ENCODE measurements around the gene PIM1.

Gene PIM1

DNA sequence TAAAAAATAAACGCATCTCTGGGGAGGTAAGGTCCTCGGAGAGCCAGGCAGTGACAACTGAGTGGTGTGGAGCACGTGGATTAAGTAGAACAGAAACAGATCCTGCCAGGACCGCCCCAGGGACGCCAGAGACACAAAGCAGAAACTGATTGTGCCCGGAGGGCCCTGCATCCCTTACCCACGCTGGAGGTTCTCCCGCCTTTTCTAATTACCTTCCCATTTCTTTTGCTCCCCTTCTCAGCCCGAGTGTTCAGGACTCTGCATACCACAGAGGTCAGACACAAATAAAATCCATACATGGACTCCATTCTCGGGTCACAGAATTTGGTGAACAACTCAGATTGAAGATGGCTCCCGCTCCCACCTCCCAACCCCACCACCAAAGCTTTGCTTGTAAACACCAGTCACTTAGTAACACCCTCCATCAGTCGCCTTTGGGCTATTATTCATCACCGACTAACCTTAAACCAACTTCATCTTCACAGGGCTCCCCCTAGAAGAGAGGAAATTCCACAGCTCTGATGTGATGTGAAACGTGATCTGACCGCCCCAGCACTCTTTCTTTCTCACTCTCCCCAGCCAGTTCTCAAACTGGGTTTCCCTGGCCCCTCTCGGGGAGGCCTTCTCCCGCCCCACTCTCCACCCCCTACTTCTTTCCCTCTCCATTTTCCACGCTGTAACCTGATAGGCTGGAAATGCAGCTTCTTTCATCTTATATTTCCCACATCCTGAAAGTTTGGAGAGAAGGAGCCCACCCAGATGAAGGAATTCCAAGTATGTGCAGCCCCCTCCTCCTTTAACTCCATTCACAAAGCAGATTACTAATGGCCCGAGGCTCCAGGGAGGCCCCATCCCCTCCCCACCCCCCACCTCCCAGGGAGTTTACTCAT, 32.5 kb upstream of the PIM1 start:
- DNase-seq (ENCODE audit: low read depth in 2 of 2), result peak; percentile 98 to 99

DNA sequence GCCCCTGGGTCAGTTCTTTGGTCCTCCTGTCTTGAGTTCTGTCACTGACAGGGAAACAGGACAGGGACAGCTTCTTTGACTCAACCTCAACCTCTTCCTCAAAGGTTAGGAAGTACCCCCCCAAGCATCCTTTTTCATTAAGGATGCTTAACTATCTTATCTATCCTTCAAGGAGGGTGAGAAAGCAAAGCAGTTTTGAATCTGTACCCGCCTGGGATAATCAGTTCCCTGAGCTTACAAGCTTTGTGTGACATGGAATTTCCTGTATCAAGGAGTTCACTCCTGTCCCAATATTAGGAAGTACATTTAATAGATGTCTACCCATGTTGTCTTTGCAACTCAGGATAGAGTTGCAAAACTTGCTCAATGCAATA, 31.1 kb upstream of the PIM1 start:
- no peak for DNase-seq (ENCODE audit: low read depth in 2 of 2)

DNA sequence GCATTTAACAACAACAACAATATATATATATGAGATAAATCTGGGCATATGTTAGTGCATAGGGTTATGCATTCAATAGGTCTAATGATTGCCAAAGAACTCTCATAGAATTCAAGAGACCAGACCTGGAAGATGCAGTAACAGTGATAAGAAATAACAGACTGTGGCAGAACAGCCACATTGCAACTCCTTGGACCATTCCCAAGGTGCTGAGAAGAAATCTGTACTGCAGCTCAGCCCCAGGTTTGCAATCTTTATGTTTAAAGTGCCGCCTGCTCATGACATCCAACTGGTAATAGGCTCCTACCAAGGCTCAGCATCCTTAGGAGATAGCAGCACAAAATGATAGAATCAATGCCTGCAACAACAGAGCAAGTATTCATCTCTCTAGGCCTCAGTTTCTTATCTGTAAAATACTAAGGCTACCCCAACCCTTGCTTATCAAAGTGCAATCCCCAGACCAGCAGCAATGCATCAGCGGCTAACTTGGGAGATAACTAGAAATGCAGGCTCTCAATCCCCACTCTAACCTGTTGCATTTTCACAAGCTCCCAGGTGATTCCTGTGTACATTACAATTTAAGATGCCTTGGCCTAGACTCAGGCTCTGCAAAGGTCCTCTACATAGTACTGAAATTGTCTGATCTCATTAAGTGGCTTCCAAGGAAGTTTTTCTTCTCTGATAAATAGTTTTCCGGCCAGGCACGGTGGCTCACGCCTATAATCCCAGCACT, 30.6 kb upstream of the PIM1 start:
- DNase-seq (ENCODE audit: low read depth in 2 of 2), result no peak

DNA sequence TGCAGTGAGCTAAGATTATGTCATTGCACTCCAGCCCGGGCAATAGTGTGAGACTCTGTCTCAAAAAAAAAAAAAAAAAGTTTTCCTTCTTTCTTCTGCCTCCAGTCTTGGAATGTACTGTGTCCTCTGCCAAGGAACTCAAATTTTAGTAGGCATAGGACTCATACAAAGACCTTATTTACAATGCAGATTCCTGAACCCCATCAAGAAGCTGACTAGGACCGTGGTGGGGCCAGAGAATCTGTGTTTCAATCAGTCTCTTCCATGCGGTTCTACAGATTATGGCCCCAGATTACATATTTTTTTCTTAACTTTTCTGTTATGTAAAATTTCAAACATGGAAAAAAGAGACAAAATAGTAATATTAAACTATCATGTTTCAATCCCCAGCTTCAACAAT, 29.8 kb upstream of the PIM1 start:
- DNase-seq (ENCODE audit: low read depth in 2 of 2), result no peak

DNA sequence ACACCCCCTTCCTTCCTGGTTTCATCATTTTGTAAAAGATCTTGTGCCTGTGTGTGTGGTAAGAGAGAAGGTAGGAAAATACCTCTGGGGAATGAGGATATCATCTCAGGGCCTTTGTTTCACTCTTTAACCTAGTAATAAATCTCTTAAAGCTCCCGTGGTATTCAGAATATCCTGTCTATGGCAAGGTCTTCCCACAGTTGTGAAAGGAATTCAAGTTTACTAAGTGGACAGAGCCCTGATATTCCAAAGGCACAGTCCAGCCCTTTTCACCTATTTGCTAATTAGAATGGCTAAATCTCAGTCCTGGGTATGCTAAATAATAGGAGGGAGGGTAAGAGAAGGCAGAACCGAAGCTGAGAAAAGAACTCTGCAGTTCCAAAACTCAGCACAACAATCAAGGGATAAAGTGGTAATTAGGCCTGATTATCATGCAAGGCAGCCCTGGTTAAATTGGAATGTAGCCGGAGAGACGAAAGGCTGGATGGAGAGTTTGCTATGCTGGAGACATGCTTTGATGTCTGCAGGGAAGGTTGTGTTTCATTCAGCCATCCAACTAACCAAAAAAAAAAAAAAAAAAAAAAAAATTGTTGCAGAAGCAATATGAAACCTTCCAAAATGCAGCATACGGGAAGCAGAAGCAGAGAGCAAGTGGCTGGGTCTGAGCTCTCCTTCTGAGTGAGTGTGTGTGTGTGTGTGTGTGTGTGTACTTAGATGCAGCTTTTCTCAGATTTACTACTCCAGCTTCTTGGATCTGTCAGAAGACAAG, 28.5 kb upstream of the PIM1 start:
- peak; percentile 87 for DNase-seq (ENCODE audit: low read depth in 2 of 2)

DNA sequence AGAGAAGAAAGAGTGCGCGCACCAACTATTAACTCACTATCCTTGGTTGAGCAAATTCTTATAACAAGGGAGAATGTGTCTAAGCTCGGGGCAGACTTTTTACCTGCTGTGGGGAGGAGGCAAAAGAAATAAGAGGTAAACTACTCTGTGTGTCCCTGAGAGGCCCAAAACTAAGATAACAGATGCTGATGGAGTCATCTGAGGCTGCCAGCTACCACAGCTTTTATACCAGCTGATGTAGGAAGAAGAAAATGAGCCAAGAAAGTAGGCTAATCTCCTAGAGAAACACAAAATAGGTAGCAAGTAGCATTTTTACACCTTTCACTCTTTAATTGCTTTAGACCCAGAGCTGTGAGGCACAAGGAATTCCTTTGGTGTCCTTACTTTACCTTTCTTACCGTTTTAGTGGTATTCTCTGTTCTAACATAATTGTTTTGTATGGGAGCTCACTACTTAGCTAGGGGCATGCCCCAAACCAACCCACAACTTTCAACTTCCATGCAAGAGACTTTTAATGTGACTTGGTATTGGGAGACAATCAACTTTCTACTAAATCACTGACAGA, 27.8 kb upstream of the PIM1 start:
- DNase-seq (ENCODE audit: low read depth in 2 of 2), result no peak

DNA sequence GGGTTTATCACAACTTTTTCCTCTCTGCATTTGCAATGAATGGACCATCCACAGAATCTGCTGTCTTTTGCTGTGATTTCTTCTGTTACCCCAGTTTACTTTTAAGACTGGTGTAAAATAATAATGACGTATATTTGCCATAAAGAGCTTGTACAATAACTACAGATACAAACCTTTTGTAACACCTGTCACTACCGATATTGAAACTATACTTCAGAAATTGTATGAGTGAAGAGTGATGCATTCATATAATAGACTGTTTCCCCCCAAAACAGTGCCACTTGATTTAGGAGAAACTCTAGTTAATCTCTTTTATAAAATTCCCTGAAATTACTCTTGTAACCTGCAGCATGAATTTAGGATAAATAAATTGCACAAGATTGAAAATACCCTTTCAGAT, 26.4 kb upstream of the PIM1 start:
- DNase-seq (ENCODE audit: low read depth in 2 of 2), result no peak

DNA sequence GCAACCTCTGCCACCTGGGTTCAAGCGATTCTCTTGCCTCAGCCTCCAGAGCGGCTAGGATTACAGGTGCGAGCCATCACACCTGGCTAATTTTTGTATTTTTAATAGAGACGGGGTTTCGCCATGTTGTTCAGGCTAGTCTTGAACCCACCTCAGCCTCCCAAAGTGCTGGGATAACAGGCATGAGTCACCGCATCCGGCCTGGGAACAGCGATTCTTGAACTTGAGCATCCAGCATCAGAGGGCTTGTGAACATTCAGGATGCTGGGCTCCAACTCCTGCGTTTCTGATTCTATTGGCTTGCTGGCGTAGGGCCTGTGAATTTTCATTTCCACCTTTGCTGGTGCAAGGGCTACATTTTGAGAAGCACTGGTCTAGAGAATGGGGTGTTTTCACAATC, 24.5 kb upstream of the PIM1 start:
- no peak for DNase-seq (ENCODE audit: low read depth in 2 of 2)

DNA sequence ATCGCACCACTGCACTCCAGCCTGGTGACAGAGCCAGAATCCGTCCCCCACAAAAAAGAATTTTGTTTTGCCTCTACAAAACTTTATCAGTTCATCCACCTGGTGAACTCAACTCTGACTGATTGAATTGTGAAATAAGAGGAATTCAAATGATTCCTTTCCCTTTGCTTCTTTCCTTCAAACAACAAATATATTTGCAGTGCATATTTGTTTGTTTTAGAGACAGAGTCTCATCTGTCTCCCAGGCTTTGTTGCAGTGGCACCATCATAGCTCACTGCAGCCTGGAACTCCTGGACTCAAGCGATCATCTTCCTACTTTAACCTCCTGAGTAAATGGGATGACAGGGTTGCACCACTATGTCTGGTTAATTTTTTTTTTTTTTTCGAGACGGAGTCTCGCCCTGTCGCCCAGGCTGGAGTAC, 23.2 kb upstream of the PIM1 start:
- DNase-seq (ENCODE audit: low read depth in 2 of 2), result no peak

DNA sequence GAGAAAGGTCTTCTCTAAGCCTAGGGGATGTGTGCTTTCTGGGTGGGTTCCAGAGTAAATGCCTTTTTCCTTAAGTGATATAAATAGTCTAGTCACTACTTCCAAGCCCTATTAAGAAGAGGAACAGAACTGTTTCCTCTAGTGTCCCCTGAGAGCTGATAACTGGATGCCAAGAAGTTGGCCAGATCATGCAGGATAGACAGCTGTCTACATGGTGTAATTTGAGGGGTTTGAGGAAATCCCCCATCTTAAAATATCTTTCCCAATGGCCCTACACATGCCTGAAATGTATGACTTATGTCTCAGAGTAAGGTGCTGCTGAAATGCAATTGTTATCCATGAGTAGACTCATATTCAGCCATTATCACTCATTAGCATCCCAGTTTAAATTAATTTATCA, 20.2 kb upstream of the PIM1 start:
- DNase-seq (ENCODE audit: low read depth in 2 of 2), result no peak

DNA sequence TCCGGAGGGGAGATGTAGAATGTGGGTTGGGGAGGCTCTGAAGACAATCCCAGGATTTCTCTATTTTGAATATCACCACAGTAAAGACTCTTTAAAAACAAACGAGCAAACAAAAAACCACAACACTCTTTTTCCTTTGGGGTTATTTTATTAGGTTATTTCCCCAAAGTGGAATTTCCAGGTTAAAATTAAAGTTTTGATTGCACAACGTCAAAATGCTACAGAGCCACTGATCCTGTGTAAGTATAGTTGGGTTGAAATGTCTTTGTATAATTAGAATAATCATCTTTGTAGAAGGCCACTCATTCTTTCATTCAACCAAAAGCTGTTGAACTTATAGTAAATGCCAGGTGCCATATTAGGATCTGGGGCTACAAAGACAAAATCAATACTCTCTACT, 19.6 kb upstream of the PIM1 start:
- no peak for DNase-seq (ENCODE audit: low read depth in 2 of 2)

DNA sequence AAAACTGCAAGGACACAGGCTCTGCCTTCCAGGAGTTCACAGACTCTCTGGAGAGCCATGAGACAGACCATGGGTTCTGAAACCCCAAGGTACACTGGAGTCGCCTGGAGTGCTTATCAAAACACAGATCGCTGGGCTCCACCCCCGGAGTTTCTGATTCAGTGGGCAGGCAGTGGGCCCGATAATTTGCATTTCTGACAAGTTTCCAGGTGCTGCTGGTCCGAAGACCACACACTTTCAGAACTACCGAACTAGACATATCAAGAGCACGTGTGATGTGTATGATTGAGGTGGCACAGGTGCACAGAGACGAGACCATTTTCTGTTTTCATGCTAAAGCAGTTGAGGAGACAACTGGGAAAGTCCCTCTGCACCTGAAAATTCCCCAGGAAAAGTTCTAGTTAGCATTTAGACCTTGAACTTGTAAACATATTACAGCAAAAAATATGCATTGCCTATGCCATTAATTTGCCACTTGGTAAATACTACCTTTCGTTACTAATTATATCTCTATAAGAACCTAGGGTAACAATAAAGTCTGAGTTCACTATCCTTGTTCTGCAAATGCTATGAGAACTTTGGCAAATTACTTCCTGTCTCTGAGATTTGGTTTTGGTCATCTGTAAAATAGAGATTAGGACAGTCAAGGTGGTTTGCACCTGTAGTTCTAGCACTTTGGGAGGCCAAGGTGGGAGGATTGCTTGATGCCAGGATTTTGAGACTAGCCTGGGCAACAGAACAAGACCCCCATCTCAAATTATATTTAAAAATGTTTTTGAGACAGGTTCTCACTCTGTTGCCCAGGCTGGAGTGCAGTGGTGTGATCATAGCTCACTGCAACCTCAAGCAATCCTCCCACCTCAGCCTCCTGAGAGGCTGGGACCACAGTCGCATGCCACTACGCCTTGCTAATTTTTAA, 14.3 kb upstream of the PIM1 start:
- DNase-seq (ENCODE audit: low read depth in 2 of 2), result no peak

DNA sequence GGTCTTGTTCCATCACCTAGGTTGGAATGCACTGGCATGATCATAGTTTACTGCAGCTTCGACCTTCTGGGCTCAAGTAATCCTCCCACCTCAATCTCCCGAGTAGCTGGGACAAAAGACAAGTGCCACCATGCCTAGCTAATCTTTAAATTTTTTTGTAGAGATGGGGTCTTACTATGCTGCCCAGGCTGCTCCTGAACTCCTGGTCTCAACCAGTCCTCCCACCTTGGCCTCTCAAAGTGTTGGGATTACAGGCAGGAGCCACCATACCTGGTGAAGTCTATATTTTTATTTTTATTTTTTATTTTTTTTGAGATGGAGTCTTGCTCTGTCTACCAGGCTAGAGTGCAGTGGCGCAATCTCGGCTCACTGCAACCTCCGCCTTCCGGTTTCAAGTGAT, 11.4 kb upstream of the PIM1 start:
- DNase-seq (ENCODE audit: low read depth in 2 of 2), result no peak

DNA sequence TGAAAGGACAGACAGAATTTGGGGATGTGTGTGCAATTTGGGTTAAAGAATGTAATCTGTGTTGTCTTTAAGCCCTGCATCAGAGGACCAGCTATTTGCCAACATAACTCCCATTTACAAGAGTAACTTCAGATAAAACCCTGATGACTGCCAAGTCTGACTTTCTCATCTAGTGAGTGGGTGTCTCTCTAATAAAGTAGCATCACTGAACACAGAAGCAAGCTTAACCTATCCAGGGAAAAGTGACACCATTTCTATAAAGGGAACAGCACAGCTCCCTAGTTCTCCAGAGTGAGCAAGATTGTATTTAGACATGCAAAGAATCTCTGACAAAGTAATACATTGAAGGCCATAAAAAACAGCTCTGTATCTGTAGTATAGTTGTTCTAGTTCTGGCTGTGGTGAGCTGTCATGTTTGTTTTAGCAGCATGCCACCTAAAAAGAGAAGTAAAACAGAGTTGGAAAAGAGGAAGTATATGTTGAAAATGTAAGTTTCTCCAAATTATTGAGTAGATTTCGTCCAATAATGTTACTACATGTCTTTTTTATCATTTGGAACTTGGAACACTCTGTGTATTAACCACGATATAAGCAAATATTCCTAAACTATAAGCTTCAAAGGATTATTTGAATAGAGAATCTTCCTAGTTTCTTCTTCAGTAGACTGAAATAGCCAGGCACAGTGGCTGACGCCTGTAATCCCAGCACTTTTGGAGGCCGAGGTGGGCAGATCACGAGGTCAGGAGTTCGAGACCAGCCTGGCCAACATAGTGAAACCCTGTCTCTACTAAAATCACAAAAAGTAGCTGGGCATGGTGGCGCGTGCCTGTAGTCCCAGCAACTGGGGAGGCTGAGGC, 8.8 kb upstream of the PIM1 start:
- no peak for DNase-seq (ENCODE audit: low read depth in 2 of 2)

DNA sequence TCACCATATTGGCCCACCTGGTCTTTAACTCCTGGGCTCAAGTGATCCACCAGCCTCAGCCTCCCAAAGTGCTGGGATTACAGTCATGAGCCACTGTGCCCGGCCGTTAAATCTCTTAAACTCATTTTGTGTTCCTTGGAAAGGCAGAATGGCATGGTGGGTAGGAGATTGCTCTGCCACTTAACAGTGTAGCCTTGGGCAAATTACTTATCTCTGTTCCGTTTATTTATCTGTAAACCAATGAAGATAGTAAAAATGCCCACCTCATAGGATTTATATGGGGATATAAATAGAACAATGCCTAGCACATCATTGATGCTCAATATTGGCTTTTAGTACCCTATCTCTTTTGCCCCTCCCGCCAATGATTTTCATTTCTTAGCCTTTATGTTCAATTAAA, 7.2 kb upstream of the PIM1 start:
- no peak for DNase-seq (ENCODE audit: low read depth in 2 of 2)

DNA sequence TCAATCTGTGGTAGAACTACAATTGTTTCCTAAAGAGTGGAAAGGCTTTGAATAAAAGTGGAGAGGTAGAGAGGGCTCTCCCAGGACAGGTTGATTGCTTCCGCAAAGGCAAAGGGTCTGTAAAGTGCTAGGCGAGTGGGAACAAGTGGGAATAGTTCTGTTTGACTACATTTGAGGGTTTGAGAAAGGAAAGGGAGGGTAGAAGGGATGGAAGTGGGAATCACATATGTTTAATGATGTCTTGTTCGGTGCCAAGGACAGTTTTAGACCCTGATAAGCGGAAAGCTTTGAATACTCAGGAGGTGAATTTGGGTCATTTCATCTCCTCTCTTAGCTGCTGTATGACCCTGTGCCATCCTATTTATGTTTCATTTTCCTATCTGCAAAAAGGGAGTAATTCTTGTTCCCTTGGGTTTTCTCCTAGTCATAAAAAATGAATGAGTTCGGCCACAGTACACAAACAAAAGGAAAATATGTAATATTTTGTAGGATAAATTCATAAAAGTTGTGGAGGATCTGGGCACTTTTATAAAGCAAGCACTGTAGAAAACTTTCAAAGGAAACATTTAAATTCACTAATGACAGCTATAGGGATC, 1.7 kb upstream of the PIM1 start:
- DNase-seq (ENCODE audit: low read depth in 2 of 2), result no peak

DNA sequence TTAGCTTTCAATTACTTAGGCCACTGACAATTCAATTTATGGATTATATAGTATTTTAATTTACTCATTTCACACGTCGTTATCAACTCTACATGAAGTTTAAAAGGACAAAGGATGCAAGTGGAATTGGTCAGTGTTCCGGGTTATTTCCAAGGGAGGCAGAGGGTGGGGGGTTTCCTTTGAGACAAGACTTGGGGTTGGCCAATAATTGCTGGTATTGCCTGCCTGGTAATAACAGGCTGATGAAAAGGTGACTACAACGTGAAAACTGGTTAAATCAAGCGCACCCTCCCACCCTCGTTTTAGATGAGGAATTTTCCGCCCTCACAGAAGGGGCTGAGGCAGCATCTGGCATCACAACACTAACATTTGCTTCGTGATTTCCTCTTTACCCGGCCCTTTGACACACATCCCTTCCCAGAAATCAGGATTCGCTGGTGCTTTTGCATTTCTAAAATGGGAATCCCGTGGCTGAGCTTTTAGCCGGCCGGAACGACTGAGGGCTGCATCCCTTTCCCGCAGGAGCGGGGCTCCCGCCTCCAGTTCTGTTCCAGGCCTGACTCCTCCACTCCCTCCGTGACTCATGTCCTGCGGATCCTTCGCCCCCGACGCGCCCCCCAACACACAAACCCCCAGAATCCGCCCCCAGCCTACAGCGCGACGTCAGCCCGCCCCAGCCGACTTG, 999 bp upstream of the PIM1 start:
- DNase-seq (ENCODE audit: low read depth in 2 of 2), result peak in 1 of 2 experiments; percentile 93

DNA sequence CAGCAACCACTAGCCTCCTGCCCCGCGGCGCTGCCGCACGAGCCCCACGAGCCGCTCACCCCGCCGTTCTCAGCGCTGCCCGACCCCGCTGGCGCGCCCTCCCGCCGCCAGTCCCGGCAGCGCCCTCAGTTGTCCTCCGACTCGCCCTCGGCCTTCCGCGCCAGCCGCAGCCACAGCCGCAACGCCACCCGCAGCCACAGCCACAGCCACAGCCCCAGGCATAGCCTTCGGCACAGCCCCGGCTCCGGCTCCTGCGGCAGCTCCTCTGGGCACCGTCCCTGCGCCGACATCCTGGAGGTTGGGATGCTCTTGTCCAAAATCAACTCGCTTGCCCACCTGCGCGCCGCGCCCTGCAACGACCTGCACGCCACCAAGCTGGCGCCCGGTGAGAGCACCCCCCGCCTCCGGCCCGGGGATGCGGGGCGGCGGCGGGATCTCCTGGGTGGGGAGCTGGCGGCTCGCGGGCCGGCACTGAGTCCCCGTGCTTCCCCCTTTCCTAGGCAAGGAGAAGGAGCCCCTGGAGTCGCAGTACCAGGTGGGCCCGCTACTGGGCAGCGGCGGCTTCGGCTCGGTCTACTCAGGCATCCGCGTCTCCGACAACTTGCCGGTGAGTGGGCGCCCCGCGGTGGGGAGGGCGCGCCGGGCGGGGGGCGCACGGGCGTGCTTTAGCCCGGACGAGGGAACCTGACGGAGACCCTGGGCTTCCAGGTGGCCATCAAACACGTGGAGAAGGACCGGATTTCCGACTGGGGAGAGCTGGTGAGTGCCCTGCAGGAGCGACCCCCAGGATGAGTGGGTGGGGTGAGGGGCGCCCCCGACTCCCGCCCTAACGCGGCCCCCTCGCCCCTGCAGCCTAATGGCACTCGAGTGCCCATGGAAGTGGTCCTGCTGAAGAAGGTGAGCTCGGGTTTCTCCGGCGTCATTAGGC, 585 bp downstream of the PIM1 start:
- DNase-seq (ENCODE audit: low read depth in 2 of 2), result no peak
